ENCODE data around the gene ACTL7B.

Gene ACTL7B

DNA sequence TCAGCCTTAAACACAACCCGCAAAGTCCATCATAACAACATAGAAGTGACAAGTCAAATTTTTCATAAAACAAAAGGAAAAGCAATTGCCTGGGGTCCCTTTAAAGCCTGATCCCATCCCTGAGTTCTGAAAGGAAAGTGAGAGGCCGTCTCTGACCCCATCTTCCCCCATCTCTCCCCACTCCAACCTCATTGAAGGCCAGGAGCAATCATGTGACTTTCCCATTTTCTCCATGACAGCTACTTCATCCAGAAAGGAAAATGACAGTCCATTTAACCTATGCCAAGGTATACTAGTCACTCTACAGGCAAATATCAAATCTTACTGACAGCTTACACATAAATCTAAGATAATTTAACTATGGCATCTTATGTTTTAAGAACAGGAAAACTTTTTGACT, 21.7 kb upstream of the ACTL7B start:
- no peak for TF ChIP-seq GATA3 (IDR thresholded peaks at IDR 0.05; ENCODE audit: low read depth, low read length)

DNA sequence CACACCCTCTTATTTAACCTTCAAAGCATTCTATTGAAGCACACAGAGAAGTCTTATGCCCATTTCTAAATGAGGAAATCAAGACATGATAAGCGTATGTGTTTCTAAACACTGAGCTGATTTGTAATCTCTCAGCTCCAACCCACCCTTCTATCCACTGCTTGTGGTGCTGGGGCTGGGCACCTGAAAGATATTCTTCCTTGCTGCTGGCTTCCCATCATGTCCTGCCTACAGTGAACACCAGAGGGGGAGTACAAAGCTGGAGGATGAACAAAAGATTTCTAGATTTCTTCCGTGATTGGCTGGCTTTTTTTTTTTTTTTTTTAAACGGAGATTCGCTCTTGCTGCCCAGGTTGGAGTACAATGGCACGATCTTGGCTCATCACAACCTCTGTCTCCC, 20.6 kb upstream of the ACTL7B start:
- TF ChIP-seq GATA2 (IDR thresholded peaks at IDR 0.05; ENCODE audit: low read depth, low read length): no peak
- no peak for TF ChIP-seq GATA3 (IDR thresholded peaks at IDR 0.05; ENCODE audit: low read depth, low read length)

DNA sequence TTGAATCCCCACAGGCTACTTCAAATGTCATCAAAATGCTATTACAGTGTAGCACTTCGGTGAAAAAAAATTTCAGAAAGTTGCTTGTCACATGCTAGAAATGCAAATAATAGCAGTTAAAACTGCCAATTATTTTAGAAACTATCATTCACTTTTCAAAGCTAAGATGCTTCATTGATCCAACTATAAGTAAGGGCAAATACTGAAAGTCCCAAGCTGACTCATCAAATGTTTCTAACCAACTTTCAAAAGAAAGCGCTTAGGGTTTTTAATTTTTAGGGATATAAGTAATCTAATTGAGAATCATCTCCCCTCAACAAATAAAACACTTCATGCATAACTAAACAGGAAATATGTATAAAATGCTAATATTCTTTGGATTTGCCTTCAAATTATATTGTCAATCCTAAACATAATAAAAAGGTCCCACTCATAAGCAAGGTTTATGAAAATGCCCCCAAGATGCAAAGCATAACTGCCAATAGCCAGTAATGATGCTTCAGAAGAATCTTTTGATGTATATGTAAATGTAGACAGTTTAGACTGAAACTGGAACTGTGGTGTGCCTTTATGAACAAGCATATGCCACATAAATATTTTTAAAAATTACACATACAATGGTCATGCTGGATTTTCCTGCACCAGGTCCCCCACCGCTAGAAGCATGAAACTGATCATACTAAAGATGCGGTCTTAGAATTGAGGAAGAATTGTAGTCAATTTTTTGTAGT, 18.4 kb upstream of the ACTL7B start:
- TF ChIP-seq GATA3 (IDR thresholded peaks at IDR 0.05; ENCODE audit: low read depth, low read length) (no peak), GATA2 (IDR thresholded peaks at IDR 0.05; ENCODE audit: low read depth, low read length) (no peak)

- TF ChIP-seq GATA2 (IDR thresholded peaks at IDR 0.05; ENCODE audit: low read depth, low read length): no peak
- TF ChIP-seq GATA3 (IDR thresholded peaks at IDR 0.05; ENCODE audit: low read depth, low read length): no peak
These were observed 13.4 kb upstream of the ACTL7B start for GRCh38 chr9:108869092-108869725.

GRCh38 chr9:108867829-108868228, 12.0 kb upstream of the ACTL7B start:
- TF ChIP-seq GATA2 (IDR thresholded peaks at IDR 0.05; ENCODE audit: low read depth, low read length) (no peak), GATA3 (IDR thresholded peaks at IDR 0.05; ENCODE audit: low read depth, low read length) (no peak)

DNA sequence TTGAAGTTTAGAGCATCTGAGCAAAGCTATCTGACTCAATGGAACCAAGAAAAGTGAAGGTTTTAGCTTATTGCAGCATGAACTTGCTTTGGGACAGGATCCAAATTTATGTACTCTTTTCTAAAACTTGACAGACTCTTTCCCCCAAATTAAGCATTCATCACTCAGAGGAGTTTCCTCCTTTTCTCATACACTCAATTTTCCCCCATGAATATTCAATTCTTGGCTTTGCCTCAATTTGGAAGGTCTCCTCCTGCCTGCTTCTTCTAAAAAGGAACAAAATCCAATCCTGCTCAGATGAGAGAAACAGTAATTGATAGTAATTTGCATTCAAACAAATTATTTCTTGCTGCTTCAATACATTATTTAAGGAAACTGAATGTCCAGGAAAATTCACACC, 11.3 kb upstream of the ACTL7B start:
- TF ChIP-seq GATA2 (IDR thresholded peaks at IDR 0.05; ENCODE audit: low read depth, low read length) (no peak), GATA3 (IDR thresholded peaks at IDR 0.05; ENCODE audit: low read depth, low read length) (no peak)

DNA sequence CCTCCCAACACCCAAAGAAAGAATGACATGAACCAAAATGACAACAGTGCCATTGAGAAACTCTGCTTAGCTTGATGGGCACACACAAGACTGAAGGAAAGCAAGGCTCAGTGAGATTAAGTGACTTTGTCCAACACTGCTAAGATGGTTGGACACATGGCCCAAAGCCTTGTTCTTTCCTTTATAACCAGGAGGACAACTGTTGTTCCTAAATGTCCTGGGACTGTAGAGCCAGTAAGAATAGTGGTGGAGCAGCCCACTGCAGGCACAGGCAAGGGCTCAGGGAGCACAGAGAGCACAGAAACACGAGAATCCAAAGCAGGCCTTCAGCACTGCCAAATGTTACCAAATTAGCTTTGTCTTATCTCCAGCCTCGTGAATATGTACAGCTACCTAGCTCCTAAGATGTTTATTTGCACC, 10.2 kb upstream of the ACTL7B start:
- TF ChIP-seq GATA2 (IDR thresholded peaks at IDR 0.05; ENCODE audit: low read depth, low read length) (no peak), GATA3 (IDR thresholded peaks at IDR 0.05; ENCODE audit: low read depth, low read length) (no peak)

DNA sequence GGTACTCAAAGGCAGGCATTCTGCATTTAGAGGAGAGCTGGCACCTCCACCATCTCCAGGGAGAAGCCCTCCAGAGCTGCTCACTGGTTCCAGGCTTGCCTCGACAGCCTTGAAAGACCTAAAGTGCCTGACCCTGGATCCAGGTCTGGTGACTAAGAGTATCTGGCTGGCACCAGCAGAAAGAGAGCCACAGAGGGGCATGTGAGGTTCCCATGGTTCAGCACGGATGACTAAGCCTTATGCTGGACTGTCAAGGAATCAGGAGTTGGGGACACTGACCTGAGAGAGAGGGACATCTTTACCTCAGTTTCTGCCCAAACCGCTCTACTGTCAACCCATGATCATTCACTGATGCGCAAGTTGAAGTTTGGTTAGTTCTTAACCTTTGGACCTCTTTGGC, 9.3 kb upstream of the ACTL7B start:
- TF ChIP-seq GATA3 (IDR thresholded peaks at IDR 0.05; ENCODE audit: low read depth, low read length) (no peak), GATA2 (IDR thresholded peaks at IDR 0.05; ENCODE audit: low read depth, low read length) (no peak)

DNA sequence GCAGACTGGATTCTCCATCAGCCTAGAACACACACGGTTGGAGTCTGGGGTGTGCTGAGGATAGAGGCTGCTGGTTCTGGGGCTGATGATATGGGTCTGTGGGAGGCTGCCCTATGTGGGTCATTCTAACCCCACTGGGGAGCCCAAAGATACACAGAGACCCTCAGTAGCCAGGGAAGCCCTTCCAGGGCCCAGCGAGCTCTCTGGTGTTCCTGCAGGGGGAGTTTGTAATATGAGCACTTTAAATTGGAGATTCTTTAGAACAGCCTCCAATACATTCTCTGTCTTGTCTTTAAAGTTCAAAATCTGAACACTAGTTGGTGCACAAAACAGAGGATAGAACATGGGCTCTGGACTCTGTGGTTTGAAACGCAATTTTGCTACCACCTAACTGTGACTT, 8.7 kb upstream of the ACTL7B start:
- TF ChIP-seq GATA2 (IDR thresholded peaks at IDR 0.05; ENCODE audit: low read depth, low read length) (no peak), GATA3 (IDR thresholded peaks at IDR 0.05; ENCODE audit: low read depth, low read length) (no peak)

DNA sequence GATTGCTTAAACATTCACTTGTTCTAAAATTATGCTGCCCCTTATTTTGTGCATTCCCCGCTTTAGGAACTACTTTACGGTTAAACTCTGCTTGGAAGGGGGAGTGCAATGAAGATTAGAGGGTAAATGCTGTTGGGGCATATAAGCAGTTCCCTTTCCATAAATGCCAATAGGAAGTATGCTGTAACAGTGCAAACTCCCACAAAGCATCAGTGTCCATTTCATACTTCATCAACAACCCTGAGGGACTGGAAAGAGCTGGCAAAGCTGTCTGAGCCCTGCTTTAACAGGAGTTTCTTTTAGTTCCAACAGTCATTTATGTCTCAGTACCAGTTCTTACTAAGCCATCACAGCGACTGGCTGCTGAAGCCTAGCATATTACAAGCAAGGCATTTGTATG, 8.1 kb upstream of the ACTL7B start:
- TF ChIP-seq GATA3 (IDR thresholded peaks at IDR 0.05; ENCODE audit: low read depth, low read length) (no peak), GATA2 (IDR thresholded peaks at IDR 0.05; ENCODE audit: low read depth, low read length) (no peak)

- TF ChIP-seq GATA2 (IDR thresholded peaks at IDR 0.05; ENCODE audit: low read depth, low read length) (no peak), GATA3 (IDR thresholded peaks at IDR 0.05; ENCODE audit: low read depth, low read length) (no peak)
These were observed 6.2 kb upstream of the ACTL7B start, which contains the start of gene ACTL7A for GRCh38 chr9:108861997-108862396. Gene ACTL7A (plus strand): TSS chr9:108862266. CDS start chr9:108862323, 57 bp downstream.

DNA sequence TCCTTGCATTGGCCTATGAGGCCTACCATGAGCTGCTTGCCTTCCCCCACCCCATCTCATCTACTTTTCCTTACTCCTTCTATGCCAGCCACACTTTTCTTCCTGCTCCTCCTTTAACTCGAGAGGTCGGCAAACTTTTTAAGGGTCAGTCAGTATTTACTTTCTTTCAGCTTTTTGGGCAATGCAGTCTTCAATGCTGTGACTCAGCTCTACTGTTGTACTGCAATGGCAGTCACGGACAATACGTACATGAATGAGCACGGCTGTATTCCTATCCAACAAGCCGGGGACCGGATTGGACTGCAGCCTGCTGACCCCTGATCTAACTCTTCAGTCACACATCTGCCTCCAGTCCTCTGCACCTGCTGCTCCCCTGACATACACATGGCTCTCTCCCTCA, 5.7 kb upstream of the ACTL7B start:
- TF ChIP-seq GATA3 (IDR thresholded peaks at IDR 0.05; ENCODE audit: low read depth, low read length): no peak
- TF ChIP-seq GATA2 (IDR thresholded peaks at IDR 0.05; ENCODE audit: low read depth, low read length): no peak

GRCh38 chr9:108860764-108861163, 5.0 kb upstream of the ACTL7B start:
- TF ChIP-seq GATA3 (IDR thresholded peaks at IDR 0.05; ENCODE audit: low read depth, low read length): no peak
- TF ChIP-seq GATA2 (IDR thresholded peaks at IDR 0.05; ENCODE audit: low read depth, low read length): no peak

DNA sequence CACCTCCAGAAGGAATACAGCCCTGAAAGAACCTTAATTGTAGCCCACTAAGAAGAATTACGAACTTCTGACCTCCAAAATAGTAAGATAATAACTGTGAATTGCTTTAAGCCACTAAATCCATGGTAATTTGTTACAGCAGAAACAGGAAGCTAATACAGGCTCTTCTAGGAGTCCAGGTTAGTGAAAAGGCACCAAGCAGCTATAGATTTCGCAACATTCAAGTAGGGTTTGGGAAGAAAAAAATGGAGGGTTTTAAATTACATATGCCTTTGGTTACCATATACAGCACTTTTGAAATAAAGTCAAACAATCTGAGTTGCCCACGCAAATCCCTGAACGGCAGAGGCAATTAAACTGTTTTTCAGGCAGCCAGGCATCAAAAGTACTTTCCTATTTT, 4.6 kb upstream of the ACTL7B start:
- no peak for TF ChIP-seq GATA3 (IDR thresholded peaks at IDR 0.05; ENCODE audit: low read depth, low read length)

DNA sequence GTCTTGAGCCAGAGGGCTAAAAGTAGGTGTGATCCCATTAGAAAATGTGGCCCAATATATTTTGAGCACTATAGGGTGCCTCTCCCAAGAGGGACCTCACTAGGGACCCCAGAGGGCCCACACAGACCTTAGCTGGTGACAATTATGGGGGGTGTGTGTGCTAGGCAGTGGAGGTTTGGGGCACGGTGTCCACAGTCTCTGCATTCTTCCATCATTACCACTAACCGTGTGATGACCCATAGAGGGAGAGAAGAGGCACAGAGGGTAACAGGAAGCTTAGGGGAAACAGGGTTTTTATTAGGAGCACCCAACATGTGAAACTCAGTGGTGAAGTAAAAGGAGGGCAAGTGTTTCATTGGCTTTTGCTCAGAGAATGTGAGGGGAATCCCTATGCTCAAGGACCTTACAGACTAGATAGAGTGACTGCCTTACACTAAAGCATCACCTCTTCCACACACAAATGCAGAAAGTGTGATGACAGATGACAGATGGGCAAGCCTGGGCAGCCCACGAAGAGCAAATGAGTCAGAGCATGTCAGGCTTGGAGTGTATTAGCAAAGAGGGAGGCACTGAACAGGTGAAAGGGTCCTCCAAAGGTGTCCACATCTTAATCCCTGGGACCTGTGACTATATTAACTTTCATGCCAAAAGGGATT, 3.8 kb upstream of the ACTL7B start:
- TF ChIP-seq GATA2 (IDR thresholded peaks at IDR 0.05; ENCODE audit: low read depth, low read length): no peak
- no peak for TF ChIP-seq GATA3 (IDR thresholded peaks at IDR 0.05; ENCODE audit: low read depth, low read length)

Measured in SH-SY5Y (cell line).